GM11168 (cell line): Measurements from ENCODE around the gene SEC22B.
"Not testable (repeated sequence)": the region's sequence is repeated elsewhere in the genome, so short reads cannot be mapped to it uniquely, and the experiment has no call there.

Source experiments
- in situ Hi-C: fragments of 300-500 bp; cut with MboI; formaldehyde crosslinking; loops from one replicate; pipeline ENCODE4 v1.12.0; 2022; ENCODE audit warnings: low sequenced_read_pairs; ENCODE audit not compliant: unreplicated experiment

Gene SEC22B

GRCh38 chr1:120149420-120150059 lies 26.8 kb downstream of the SEC22B start:
- in situ Hi-C loops = loop anchor here (10.0 kb wide), 1 partner anchor 205 kb away; no protein-coding TSS in a partner anchor

- in situ Hi-C loops = loop anchor here (10.0 kb wide), 1 partner anchor 201 kb away; no protein-coding TSS in a partner anchor
Observed at GRCh38 chr1:120145806-120146205, 30.5 kb downstream of the SEC22B start.

- in situ Hi-C loops = loop anchor here (10.0 kb wide), 1 partner anchor 200 kb away; no protein-coding TSS in a partner anchor
Observed at GRCh38 chr1:120144626-120145025, 31.7 kb downstream of the SEC22B start.

GRCh38 chr1:120144169-120144568 lies 32.2 kb downstream of the SEC22B start:
- in situ Hi-C loops = loop anchor here (10.0 kb wide), 1 partner anchor 199 kb away; no protein-coding TSS in a partner anchor

- in situ Hi-C loops = loop anchor here (10.0 kb wide), 1 partner anchor 199 kb away; no protein-coding TSS in a partner anchor
Observed at GRCh38 chr1:120143334-120143733, 33.0 kb downstream of the SEC22B start.

- in situ Hi-C loops = loop anchor here (10.0 kb wide), 1 partner anchor 198 kb away; no protein-coding TSS in a partner anchor
Observed at GRCh38 chr1:120142512-120143263, 33.6 kb downstream of the SEC22B start.

- in situ Hi-C loops = loop anchor here (10.0 kb wide), 1 partner anchor 197 kb away; no protein-coding TSS in a partner anchor
Observed at GRCh38 chr1:120141865-120142264, 34.5 kb downstream of the SEC22B start.

GRCh38 chr1:120140656-120141265 lies 35.6 kb downstream of the SEC22B start:
- in situ Hi-C loops = loop anchor here (10.0 kb wide), 1 partner anchor 196 kb away; no protein-coding TSS in a partner anchor

GRCh38 chr1:120136086-120136485 lies 40.2 kb downstream of the SEC22B start:
- in situ Hi-C loops = not testable (repeated sequence)

GRCh38 chr1:120133928-120134325 lies 42.4 kb downstream of the SEC22B start:
- in situ Hi-C loops = not testable (repeated sequence)

GRCh38 chr1:120133228-120133927 lies 42.9 kb downstream of the SEC22B start:
- in situ Hi-C loops = no loop called here

- in situ Hi-C loops = not testable (repeated sequence)
Observed at GRCh38 chr1:120132406-120132763, 43.9 kb downstream of the SEC22B start.

- in situ Hi-C loops = not testable (repeated sequence)
Observed at GRCh38 chr1:120131611-120132405, 44.5 kb downstream of the SEC22B start.

GRCh38 chr1:120127921-120128320 lies 48.4 kb downstream of the SEC22B start:
- in situ Hi-C loops = not testable (repeated sequence)

- in situ Hi-C loops = not testable (repeated sequence)
Observed at GRCh38 chr1:120126216-120126615, 50.1 kb downstream of the SEC22B start.

GRCh38 chr1:120124628-120125027 lies 51.7 kb downstream of the SEC22B start:
- in situ Hi-C loops = not testable (repeated sequence)

- in situ Hi-C loops = not testable (repeated sequence)
Observed at GRCh38 chr1:120123813-120124510, 52.4 kb downstream of the SEC22B start.

- in situ Hi-C loops = not testable (repeated sequence)
Observed at GRCh38 chr1:120122262-120122893, 53.9 kb downstream of the SEC22B start.
